Measurements from ENCODE around the gene VANGL1. TPM values are rescaled to one million over a fixed set of nuclear protein-coding genes. Genes with fewer than 3 reads are reported as not detected.

Gene VANGL1
- total and polyA plus RNA-seq, 4 donors = 2.5 to 6.8 (median 3.5) TPM

GRCh38 chr1:115609021-115609420, 32.7 kb upstream of the VANGL1 start (continued):
- TF ChIP-seq RXRA (IDR thresholded peaks at IDR 0.05) = no peak
- TF ChIP-seq SP1 (IDR thresholded peaks at IDR 0.05) = no peak

- no peak overlapping the region for H3K27ac ChIP-seq (ENCODE audit: low read depth in 1 of 2, low read length in 2 of 2)
- no peak for TF ChIP-seq JUND (IDR thresholded peaks at IDR 0.05)
- TF ChIP-seq SP1 (IDR thresholded peaks at IDR 0.05) = no peak
- no peak for TF ChIP-seq EGR1 (IDR thresholded peaks at IDR 0.05; ENCODE audit: low read depth in 2 of 2)
- TF ChIP-seq REST (IDR thresholded peaks at IDR 0.05) = no peak
- TF ChIP-seq HNF4A (conservative IDR thresholded peaks at IDR 0.05) = no peak
- TF ChIP-seq YY1 (IDR thresholded peaks at IDR 0.05) = no peak
- no peak overlapping the region for H3K9ac ChIP-seq (ENCODE audit: low read depth in 1 of 2, low read length in 2 of 2)
- H3K36me3 ChIP-seq (ENCODE audit: control insufficient read depth in 4 of 4, insufficient read depth in 3 of 4, low read depth in 1 of 4, low read length in 3 of 4) = no peaks in the 10 kb centered on the region
- H3K9me3 ChIP-seq (ENCODE audit: control insufficient read depth in 4 of 4, low read length in 3 of 4) = no peaks in the 10 kb centered on the region
- DNase-seq (ENCODE audit: low spot score) = no peak
- WGBS = 91% methylated on average over 4 of the region's 4 CpGs
- H3K4me1 ChIP-seq (ENCODE audit: control insufficient read depth in 4 of 4, insufficient read depth in 4 of 4, low read length in 3 of 4) = no peaks in the 10 kb centered on the region
- H3K27me3 ChIP-seq (ENCODE audit: control insufficient read depth in 4 of 4, insufficient read depth in 4 of 4, low read length in 3 of 4) = peaks cover 0 to 4% (median under 1%) of the 10 kb centered on the region in 4 donors
- no peak overlapping the region for H3K4me3 ChIP-seq (ENCODE audit: low read depth in 1 of 3, low read length in 3 of 3)
These were observed 28.0 kb upstream of the VANGL1 start for GRCh38 chr1:115613767-115614166.

- Histone ChIP-seq H3K4me1 (ENCODE audit: control insufficient read depth in 4 of 4, insufficient read depth in 4 of 4, low read length in 3 of 4) (no peaks in the 10 kb centered on the region), H3K9ac (ENCODE audit: low read depth in 1 of 2, low read length in 2 of 2) (no peak overlapping the region), H3K36me3 (ENCODE audit: control insufficient read depth in 4 of 4, insufficient read depth in 3 of 4, low read depth in 1 of 4, low read length in 3 of 4) (no peaks in the 10 kb centered on the region), H3K27me3 (ENCODE audit: control insufficient read depth in 4 of 4, insufficient read depth in 4 of 4, low read length in 3 of 4) (peaks cover 0 to 4% (median under 1%) of the 10 kb centered on the region in 4 donors), H3K4me3 (ENCODE audit: low read depth in 1 of 3, low read length in 3 of 3) (no peak overlapping the region), H3K27ac (ENCODE audit: low read depth in 1 of 2, low read length in 2 of 2) (no peak overlapping the region), H3K9me3 (ENCODE audit: control insufficient read depth in 4 of 4, low read length in 3 of 4) (peaks cover 1 to 4% (median 2%) of the 10 kb centered on the region in 4 donors)
- no peak for DNase-seq (ENCODE audit: low spot score)
- TF ChIP-seq ZBTB33 (IDR thresholded peaks at IDR 0.05) (no peak), MAX (IDR thresholded peaks at IDR 0.05) (no peak), SP1 (IDR thresholded peaks at IDR 0.05) (no peak), FOXA1 (IDR thresholded peaks at IDR 0.05) (no peak), ATF3 (IDR thresholded peaks at IDR 0.05) (no peak), NR2F2 (IDR thresholded peaks at IDR 0.05) (no peak), TAF1 (conservative IDR thresholded peaks at IDR 0.05) (no peak), HNF4G (IDR thresholded peaks at IDR 0.05) (no peak), RAD21 (IDR thresholded peaks at IDR 0.05) (no peak), EGR1 (IDR thresholded peaks at IDR 0.05; ENCODE audit: low read depth in 2 of 2) (no peak), GABPA (IDR thresholded peaks at IDR 0.05 in 1 of 2, conservative IDR thresholded peaks at IDR 0.05 in 1 of 2) (no peak)
These were observed 21.3 kb upstream of the VANGL1 start for GRCh38 chr1:115620453-115620852.

Data from liver (tissue), 9 donors.